ENCODE data around the gene DYNLL2.

DNA sequence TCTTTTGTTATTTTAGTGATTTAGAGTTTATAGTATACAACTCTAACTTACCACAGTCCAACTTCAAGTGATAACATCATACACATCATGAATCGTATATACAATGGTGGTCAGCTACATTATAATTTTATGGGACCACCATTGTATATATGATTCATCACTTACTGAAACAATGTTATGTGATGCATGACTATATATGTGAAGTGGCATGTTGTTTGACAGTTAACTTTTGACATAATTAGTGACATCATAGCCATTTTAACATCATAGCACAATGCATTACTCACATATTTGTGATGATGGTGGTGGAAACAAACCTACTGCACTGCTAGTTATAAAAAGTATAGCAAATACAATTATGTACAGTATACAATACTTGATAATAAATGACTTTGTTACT is 21.9 kb downstream of the DYNLL2 start:
- TF ChIP-seq, protein P1, sequence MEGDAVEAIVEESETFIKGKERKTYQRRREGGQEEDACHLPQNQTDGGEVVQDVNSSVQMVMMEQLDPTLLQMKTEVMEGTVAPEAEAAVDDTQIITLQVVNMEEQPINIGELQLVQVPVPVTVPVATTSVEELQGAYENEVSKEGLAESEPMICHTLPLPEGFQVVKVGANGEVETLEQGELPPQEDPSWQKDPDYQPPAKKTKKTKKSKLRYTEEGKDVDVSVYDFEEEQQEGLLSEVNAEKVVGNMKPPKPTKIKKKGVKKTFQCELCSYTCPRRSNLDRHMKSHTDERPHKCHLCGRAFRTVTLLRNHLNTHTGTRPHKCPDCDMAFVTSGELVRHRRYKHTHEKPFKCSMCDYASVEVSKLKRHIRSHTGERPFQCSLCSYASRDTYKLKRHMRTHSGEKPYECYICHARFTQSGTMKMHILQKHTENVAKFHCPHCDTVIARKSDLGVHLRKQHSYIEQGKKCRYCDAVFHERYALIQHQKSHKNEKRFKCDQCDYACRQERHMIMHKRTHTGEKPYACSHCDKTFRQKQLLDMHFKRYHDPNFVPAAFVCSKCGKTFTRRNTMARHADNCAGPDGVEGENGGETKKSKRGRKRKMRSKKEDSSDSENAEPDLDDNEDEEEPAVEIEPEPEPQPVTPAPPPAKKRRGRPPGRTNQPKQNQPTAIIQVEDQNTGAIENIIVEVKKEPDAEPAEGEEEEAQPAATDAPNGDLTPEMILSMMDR (IDR thresholded peaks at IDR 0.05; ENCODE audit: insufficient read depth, low read length): no peak
- TF ChIP-seq, protein P2, sequence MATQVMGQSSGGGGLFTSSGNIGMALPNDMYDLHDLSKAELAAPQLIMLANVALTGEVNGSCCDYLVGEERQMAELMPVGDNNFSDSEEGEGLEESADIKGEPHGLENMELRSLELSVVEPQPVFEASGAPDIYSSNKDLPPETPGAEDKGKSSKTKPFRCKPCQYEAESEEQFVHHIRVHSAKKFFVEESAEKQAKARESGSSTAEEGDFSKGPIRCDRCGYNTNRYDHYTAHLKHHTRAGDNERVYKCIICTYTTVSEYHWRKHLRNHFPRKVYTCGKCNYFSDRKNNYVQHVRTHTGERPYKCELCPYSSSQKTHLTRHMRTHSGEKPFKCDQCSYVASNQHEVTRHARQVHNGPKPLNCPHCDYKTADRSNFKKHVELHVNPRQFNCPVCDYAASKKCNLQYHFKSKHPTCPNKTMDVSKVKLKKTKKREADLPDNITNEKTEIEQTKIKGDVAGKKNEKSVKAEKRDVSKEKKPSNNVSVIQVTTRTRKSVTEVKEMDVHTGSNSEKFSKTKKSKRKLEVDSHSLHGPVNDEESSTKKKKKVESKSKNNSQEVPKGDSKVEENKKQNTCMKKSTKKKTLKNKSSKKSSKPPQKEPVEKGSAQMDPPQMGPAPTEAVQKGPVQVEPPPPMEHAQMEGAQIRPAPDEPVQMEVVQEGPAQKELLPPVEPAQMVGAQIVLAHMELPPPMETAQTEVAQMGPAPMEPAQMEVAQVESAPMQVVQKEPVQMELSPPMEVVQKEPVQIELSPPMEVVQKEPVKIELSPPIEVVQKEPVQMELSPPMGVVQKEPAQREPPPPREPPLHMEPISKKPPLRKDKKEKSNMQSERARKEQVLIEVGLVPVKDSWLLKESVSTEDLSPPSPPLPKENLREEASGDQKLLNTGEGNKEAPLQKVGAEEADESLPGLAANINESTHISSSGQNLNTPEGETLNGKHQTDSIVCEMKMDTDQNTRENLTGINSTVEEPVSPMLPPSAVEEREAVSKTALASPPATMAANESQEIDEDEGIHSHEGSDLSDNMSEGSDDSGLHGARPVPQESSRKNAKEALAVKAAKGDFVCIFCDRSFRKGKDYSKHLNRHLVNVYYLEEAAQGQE (IDR thresholded peaks at IDR 0.05; ENCODE audit: insufficient replicate concordance, low read depth): no peak
- TF ChIP-seq POLR2AphosphoS5 (IDR thresholded peaks at IDR 0.05; ENCODE audit: low read depth): no peak
- no peak for TF ChIP-seq SPI1 (IDR thresholded peaks at IDR 0.05; ENCODE audit: borderline replicate concordance, low read depth)
